ENCODE data around the gene NKAPD1. TPM values are rescaled to one million over a fixed set of nuclear protein-coding genes. Genes with fewer than 3 reads are reported as not detected.
A peak's percentile ranks its signal among the peaks of the same experiment; 100 is the strongest.

Gene NKAPD1
- total and polyA plus RNA-seq, 2 of the 13 experiments (the other 11 are each of a cell fraction or from before 2014, with no cell fraction given): 11.2 to 22.5 TPM

DNA sequence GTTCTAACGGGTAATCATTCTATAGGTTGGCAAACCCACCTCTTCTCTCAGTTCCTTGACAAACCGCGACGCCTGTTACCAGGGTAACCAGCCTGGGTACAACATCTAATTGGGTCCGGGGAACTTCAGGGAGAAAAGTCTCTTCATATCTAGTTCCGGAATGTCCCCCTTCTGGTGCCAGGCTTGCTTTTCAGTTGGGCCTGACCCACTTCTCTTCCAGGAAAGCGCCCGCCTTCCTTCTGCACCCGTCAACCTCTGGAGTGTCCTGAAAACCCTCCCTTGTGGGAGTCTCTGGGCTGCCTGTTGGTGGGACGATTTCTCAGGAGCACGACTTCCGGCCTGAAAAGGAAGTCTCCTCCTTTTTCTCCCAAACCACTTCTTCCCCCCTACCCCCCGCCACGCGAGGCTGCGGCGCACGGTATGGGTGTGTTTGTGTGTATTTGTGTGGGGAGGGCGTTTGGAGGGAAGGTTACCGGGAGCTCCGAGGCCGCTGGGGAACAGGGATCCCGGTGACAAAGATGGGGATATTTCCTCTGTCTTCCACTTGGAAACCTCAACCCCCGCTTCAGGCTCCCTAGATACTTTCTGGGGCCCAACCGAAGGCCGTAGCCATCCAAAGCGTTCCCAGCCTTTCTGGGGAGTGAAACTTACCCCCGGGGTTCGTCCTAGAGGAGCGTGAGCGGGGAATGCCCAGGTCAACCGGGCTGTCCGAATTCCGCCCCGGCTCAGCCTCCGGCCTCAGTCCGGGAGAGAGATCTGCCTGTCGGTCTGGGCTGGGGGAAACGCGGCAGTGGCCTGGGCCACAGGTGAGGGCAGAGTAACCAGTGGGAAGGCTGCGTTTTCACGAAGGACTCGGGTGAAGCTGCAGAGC lies at the start of gene NKAPD1, which contains the start of gene PIH1D2 (continued):
- TF ChIP-seq CREBL2 (CRISPR knock-in tag; IDR thresholded peaks at IDR 0.05; ENCODE audit: borderline replicate concordance): 0 out of 2 replicates have a peak, but pooled peaks have one; percentile 44
- TF ChIP-seq ZNF570 (CRISPR knock-in tag; IDR thresholded peaks at IDR 0.05; ENCODE audit: borderline replicate concordance): no peak
- no peak for TF ChIP-seq ZNF761 (CRISPR knock-in tag; conservative IDR thresholded peaks at IDR 0.05)
- TF ChIP-seq ZNF3 (CRISPR knock-in tag; IDR thresholded peaks at IDR 0.05): no peak
- TF ChIP-seq PHF5A (CRISPR knock-in tag; IDR thresholded peaks at IDR 0.05; ENCODE audit: low read depth, unreplicated experiment): no peak
- TF ChIP-seq NFE2 (CRISPR knock-in tag; IDR thresholded peaks at IDR 0.05): no peak
- peak; percentile 72 for TF ChIP-seq TAF1 (CRISPR knock-in tag; IDR thresholded peaks at IDR 0.05)
- TF ChIP-seq ZNF660 (CRISPR knock-in tag; IDR thresholded peaks at IDR 0.05; ENCODE audit: borderline replicate concordance, low read depth): no peak
- TF ChIP-seq, protein P1, sequence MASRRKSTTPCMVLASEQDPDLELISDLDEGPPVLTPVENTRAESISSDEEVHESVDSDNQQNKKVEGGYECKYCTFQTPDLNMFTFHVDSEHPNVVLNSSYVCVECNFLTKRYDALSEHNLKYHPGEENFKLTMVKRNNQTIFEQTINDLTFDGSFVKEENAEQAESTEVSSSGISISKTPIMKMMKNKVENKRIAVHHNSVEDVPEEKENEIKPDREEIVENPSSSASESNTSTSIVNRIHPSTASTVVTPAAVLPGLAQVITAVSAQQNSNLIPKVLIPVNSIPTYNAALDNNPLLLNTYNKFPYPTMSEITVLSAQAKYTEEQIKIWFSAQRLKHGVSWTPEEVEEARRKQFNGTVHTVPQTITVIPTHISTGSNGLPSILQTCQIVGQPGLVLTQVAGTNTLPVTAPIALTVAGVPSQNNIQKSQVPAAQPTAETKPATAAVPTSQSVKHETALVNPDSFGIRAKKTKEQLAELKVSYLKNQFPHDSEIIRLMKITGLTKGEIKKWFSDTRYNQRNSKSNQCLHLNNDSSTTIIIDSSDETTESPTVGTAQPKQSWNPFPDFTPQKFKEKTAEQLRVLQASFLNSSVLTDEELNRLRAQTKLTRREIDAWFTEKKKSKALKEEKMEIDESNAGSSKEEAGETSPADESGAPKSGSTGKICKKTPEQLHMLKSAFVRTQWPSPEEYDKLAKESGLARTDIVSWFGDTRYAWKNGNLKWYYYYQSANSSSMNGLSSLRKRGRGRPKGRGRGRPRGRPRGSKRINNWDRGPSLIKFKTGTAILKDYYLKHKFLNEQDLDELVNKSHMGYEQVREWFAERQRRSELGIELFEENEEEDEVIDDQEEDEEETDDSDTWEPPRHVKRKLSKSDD (CRISPR knock-in tag; IDR thresholded peaks at IDR 0.05; ENCODE audit: low read depth): no peak
- TF ChIP-seq ZNF883 (CRISPR knock-in tag; IDR thresholded peaks at IDR 0.05; ENCODE audit: not compliant biosample characterization): peak; percentile 43
- TF ChIP-seq, protein P2, sequence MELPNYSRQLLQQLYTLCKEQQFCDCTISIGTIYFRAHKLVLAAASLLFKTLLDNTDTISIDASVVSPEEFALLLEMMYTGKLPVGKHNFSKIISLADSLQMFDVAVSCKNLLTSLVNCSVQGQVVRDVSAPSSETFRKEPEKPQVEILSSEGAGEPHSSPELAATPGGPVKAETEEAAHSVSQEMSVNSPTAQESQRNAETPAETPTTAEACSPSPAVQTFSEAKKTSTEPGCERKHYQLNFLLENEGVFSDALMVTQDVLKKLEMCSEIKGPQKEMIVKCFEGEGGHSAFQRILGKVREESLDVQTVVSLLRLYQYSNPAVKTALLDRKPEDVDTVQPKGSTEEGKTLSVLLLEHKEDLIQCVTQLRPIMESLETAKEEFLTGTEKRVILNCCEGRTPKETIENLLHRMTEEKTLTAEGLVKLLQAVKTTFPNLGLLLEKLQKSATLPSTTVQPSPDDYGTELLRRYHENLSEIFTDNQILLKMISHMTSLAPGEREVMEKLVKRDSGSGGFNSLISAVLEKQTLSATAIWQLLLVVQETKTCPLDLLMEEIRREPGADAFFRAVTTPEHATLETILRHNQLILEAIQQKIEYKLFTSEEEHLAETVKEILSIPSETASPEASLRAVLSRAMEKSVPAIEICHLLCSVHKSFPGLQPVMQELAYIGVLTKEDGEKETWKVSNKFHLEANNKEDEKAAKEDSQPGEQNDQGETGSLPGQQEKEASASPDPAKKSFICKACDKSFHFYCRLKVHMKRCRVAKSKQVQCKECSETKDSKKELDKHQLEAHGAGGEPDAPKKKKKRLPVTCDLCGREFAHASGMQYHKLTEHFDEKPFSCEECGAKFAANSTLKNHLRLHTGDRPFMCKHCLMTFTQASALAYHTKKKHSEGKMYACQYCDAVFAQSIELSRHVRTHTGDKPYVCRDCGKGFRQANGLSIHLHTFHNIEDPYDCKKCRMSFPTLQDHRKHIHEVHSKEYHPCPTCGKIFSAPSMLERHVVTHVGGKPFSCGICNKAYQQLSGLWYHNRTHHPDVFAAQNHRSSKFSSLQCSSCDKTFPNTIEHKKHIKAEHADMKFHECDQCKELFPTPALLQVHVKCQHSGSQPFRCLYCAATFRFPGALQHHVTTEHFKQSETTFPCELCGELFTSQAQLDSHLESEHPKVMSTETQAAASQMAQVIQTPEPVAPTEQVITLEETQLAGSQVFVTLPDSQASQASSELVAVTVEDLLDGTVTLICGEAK (IDR thresholded peaks at IDR 0.05): peak; percentile 98
- TF ChIP-seq, protein P2 (CRISPR knock-in tag; IDR thresholded peaks at IDR 0.05): peak; percentile 72
- TF ChIP-seq NBN (conservative IDR thresholded peaks at IDR 0.05): no peak
- TF ChIP-seq ZNF280B (CRISPR knock-in tag; IDR thresholded peaks at IDR 0.05; ENCODE audit: borderline replicate concordance): no peak; the same call in 1 of the 2 replicates
- 0 out of 2 replicates have a peak, but pooled peaks have one; percentile 35 for TF ChIP-seq RNF2 (conservative IDR thresholded peaks at IDR 0.05; ENCODE audit: low read depth)
